Left forelimb (tissue), 1 donor: ENCODE data around the gene BPIFA3.

Source experiments
- DNase-seq: peaks from one replicate; pipeline ENCODE4 v3.0.0-alpha.2; 2018; ENCODE audit warnings: low spot score

BPIFA3 gene

DNA sequence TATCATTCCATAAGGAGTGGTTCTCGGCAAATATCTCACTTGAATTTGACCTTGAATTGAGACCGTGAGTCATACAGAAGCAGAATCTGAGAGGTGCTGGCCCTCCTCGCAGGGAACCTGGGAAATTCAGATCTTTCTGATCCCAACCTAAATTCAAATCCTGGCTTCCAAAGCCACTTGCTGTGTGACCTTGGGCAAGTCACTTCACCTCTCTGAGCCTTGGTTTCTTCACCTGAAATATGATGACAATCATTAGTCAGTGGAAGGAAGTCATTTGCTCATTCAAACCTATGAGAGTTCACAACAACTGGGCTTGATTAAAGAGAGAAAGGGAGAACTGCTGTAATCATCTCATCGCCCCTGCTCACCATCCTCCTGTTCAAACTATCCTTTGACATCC is 7.2 kb downstream of the BPIFA3 start:
- no peak for DNase-seq

DNA sequence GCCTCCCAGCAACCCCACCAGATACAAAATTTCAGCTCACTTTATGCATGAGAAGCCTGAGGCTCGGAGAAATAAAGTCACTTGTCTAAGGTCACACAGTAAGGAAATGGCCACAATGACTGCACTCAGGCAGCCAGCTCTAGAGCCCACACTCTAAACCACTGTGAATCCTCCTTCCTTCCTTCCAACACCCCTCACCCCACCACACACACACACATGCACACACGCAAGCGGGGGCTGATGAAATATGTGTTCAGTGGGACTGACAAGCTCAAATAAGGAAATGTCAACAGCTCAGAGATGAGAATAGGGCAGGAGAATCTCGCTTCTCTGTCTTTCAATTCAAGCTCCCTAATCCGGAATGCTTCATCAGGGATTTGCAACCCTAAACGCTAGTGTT is 12.7 kb downstream of the BPIFA3 start:
- DNase-seq: no peak

DNA sequence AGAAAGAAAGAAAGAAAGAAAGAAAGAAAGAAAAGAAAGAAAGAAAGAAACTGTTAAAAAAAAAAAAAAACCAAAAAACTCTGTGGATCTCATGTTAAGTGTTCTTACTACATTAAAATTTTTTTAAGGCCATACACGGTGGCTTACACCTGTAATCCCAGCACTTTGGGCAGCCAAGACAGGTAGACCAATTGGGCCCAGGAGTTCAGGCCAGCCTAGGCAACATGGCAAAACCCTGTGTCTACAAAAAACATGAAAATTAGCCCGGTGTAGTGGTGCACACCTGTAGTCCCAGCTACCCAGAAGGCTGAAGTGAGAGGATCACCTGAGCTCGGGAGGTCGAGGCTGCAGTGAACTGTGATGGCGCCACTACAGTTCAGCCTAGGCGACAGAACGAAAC is 14.1 kb downstream of the BPIFA3 start:
- no peak for DNase-seq

DNA sequence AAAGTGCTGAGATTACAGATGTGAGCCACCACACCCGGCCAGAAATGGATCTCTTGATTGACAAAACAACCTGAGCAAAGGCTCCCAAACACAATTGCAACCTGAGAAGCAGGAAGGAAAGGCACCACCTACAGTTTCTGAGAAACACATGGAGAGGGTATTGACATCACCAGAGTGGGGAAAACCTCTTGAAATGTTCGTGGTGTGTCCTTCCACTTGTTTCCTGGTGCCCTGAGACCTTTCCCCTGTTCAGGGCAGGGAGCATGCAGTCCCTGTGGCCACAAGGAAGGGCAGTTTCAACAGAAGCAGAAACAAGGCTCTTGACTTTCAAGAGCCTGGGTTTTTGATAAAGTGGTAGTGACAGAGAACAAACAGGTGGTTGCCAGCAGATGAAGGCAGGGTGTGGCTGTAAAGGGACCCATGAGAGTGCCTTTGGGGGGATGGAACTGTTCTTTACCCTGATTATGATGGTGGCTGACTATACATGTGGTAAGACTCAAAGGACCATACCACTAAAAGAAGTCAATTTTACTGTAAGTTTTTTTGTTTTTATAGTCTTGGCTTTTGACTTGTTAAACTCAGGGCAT is 15.4 kb downstream of the BPIFA3 start:
- no peak for DNase-seq

DNA sequence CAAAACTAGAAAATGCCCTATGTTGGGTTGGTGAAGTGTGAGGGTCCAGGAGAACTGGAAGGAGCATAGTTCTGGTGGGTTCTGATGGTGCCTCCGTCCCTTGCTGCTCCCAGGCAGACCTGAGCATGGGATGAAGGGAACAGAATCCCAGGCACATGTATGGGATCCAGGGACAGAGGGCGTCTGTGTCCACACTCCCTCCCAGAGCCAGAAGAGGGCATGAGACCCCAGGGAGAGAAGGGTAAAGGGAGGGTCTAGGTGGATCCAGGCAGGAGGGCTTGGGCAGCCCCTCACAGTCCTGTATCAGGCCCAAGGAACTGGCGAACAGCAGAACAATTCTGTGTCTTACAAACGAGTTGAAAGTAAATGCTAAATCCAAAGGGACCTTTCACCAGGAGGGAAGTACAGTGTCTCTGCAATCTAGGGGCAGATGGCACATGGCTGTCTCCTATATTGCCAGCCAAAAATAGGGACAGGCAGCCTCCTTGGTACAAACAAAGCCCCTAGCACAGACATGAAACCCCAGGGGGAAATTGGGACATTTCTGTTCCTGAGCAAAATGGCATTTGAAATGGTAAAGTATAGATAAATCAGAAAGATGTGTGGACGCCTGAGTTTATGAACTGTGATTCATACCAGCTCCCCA is 16.1 kb downstream of the BPIFA3 start:
- no peak for DNase-seq

DNA sequence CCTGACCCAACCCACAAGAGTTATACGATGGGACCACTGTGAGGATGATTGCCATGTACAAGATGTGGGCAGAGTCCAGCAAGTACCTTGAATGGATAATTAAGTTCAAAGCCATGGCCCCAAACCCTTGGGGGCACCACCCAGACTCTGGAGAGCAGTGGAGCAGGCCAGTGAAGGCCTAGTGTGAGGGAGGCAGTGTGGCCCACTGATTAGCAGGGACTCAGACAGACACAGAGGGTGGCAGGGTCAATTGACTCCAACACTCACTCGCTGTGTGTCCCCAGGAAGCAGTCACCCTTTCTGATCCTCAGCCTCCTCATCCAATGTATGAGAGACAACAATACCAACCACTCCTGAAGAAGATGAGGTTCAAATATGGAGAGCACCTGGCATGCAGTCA is 16.9 kb downstream of the BPIFA3 start:
- DNase-seq: no peak

DNA sequence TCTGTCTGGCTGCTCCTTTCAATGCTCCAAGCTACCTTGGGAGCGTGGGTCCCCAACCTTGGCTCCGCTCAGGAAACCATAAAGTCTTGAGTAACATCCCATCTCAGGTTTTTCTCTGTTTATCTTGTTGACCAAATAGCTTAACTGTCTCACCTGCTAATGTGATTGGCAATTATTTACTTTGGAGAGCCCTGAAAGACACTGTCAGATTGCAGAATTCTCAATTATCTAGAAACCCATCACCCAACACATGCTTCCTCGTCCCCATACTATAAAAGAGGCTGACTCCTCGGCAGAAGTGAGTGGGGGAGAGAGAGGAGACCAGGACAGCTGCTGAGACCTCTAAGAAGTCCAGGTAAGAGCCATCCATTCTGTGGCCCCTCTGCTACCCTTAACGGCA is 18.5 kb downstream of the BPIFA3 start, which contains the start of gene BPIFA1:
TSS of gene BPIFA1 (plus strand) at position 301 of the 400 bp plus-strand sequence. CDS start 1,716 bp downstream, outside the sequence.
- no peak for DNase-seq

DNA sequence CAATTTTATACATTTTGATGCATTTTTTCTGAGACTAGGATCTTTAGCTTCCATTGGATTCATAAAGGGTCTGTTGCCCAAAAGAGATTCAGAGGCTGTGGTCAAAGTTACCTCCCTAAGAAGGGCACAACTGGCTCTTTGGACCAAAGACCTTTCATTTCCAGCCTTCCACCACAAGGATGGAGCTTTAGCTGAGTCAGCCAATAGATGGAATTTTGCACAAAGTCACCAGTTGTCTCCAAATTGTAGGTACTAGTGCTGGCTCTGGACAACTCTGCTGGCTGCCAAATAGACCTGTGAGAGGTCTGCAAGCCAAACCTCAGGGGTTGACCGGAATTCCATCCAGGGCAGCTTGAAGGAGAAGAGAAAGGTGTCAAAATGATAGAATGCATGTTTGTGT is 19.2 kb downstream of the BPIFA3 start:
- DNase-seq: no peak

DNA sequence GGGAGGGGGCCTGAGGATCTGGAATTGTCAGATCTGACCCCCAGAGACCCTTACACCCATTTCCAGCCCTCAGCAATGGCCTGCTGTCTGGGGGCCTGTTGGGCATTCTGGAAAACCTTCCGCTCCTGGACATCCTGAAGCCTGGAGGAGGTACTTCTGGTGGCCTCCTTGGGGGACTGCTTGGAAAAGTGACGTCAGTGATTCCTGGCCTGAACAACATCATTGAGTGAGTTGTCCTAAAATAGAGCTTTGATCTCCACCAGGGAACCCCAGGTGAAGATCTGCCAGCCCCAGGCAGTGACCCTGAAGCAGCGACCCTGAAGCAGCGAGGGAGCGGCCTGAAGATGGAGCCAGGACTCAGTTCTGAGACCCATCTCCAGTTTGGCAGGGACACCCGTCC is 20.8 kb downstream of the BPIFA3 start:
- DNase-seq: no peak

DNA sequence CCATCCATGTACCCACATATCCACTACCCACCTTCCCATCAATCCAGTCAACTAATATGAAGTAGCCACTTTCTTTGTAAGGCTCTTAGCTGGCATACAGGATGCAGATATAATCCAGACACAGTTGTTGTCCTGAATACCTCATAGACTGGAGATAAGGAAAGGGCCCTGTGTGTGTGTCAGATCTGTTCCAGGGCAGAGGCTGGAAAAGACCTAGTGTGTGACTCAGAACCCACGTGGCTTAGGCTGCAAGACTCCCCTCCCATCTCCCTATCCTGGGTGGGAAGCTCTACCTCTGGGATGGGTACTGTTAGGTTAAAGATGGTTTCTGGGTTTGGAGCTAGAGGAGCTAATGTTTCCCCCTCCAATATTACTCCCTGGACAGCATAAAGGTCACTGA is 22.3 kb downstream of the BPIFA3 start:
- no peak for DNase-seq

DNA sequence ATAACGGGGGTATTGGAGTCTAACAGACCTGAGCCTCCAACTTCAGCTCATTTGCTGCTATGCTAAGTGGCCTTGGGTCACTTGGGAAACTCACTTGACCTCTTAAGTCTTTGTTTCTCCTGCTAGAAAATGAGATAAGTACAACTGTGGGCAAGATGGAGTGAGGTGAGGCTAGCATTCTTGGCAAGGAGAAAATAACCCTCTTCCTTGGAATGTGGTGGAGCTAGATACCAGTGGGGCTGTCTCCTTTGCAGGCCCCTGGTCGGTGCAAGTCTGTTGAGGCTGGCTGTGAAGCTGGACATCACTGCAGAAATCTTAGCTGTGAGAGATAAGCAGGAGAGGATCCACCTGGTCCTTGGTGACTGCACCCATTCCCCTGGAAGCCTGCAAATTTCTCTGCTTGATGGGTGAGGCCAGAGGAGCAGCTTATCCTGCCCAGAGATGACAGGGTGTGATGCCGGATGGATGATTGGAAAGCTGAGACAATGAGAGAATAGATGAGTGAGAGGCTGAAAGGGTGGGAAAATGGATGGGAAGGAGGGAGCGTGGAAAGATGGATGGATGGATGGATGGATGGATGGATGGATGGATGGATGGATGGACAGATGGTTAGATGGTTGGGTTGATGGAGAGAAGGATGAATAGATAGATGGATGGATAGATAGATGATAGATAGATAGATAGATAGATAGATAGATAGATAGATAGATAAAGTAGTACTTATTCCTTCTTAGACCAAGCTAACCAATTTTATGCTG is 23.0 kb downstream of the BPIFA3 start:
- DNase-seq: no peak

DNA sequence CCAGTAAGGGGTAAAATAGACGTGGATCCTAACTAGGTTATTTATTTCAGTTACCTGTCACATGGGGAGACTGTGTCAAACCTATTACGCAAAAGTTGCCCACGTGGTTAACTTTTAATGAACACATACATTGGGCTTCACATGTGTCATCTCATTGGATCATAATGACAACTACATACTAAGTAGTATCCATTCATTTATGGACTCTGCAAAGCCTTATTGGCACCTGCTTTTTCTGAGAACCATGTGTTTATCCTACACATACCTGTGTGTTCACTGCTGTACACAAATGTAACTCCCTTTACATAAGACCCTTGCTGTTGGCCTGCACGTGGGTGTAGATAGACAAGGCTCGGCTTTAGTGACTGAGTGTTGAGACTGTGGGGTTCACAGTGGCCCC is 23.8 kb downstream of the BPIFA3 start:
- DNase-seq: no peak

DNA sequence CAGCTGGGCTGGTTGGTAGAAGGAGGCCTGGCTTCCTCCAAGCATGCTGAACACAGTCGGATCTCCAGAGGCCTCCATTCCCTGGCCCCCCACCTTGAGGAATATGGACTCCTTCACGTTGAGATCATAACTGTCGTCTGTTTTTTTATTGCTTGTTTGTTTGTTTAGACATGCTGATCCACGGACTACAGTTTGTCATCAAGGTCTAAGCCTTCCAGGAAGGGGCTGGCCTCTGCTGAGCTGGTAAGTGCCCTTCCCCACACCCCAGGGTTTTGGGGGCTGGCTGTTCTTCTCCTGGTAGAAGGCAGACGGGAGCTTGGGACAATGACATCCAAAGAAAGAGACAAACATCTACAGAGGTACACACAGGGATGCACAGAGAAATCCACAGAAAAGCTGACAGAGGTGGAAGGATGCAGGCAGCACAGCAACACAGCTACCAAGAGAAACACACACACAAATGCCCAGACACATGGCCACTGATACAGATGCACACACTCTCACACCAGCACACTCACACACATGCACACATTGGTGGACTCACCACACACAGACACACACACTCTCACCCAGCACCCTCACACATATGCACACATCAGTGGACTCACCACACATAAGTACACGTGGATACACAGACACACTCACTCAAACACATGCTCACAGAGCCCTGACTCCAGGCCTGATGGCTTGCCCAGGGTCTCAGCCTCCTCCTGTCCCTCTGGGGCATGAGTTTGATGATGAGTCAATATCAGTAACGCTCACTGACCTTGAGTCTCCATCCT is 25.4 kb downstream of the BPIFA3 start:
- DNase-seq: no peak

DNA sequence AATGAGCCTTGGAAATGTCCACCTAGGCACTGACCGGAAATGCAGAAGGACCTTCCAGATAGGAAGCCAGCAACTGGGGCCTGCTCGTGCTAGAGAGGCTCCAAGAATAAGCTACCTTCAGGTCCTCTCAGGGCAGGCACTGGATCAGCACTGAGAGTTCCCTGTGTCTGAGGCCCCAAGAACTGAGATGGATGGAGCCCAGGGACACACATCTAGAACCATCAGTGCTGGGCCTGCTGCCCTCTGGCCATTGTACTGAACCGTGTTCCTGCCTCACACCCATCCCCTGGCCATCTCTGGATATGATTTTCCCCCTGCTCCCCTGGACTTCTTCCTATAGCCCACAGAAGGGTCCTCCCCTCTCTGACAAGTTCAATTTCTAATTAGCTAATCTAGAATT is 28.9 kb downstream of the BPIFA3 start:
- no peak for DNase-seq

DNA sequence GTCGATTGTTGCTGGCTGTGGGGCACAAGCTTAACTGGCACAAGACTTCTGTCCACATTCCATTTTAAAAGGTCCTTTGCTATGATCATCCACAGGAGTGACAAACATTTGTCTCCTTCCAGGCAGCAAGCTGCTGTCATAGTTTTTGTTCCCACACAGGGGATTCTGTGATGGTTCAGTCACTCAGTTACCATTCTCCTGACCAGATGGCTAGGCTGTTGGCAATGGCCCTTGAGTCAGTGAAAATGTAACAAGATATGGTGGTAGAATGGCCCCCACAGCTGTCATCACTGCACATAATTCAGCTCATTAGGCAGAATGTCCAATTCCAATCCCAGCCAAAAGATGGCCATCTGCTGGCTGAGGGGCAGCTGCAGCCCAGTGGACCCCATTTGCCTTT is 32.3 kb downstream of the BPIFA3 start:
- DNase-seq: no peak

DNA sequence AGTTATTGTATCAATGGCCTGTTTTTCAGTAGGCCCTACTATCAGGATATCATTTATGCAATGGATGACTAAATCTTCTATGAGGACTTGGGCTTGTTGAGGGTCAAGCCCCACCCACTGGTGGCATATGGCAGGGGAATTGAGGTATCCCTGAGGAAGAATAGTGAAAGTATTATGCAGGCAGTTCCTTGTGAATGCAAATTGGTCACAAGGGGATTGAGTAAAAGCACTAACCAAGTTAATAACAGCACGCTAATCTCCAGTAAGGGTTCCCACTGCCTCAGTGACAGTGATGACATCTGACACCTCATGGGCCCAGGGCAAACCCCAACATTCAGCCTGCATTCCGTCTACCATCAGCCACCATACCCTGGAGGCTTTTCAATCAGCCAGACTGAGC is 33.5 kb downstream of the BPIFA3 start:
- no peak for DNase-seq

DNA sequence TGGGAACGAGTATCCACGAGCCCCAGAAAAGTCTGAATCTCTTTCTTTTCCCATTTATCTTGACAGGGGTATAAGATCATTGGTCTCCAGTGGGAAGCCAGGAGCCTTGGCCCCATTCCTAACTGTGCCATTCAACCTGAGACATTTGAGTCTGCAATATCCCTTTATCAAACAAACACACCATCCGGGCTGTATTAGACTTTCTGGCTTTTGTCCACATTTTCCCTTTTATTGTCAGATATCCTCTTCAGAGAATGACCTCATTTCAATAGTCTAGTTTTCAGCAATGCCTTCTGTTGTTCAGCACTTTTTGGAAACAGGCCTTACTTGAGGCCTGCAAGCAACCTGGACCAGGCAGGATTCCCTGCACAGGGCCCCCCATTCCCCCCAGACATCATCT is 34.3 kb downstream of the BPIFA3 start:
- no peak for DNase-seq

DNA sequence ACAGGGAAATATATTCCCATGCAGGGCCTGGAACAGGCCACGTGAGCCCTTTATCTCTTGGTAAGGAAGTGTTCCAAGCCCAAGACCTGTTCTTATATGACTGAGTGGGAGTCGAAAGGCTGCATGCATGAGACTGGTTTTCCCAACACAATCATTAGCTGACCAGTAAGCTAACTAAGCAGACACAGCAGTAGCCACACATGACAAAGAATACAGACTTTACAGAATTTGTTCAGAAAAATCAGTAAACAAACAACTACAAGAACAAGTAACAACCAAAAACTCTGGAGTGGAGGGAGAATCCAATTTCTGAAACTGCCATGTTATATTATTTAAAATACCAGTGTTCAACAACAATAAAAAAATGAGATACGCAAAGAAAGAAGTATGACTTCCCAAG is 35.3 kb downstream of the BPIFA3 start:
- DNase-seq: no peak

DNA sequence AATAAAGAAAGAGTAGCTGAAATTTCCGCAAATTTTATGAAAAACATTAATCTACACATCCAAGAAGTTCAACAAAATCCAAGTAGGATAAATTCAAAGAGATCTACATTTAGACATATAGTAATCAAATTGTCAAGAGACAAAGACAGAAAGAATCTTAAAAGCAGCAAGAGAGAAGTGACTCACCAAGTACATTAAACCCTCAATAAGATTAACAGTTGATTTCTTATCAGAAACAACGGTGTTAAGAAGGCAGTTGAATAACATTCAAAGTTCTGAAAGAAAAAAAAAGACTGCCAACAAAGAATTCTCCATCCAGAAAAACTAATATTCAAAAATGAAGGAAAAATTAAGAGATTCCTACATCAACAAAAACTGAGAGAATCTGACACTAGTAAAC is 37.9 kb downstream of the BPIFA3 start:
- DNase-seq: no peak

DNA sequence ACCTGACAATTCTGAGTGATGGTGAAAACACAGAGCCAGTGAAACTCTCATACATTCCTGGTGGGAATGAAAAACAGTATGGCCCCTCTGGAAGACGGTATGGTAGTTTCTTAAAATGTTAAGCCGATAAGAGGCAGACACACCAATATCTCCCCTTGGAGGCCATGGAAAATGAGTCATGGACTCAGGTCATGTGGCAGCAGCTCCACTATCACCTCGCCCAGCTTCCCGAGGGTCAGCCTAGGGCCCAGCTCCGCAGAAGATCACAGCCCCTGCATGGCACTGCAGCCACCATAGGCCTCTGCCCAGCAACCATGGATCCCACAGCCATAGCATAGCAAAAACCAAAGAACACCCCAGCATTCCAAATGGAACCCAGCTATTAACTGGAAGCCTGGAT is 40.1 kb downstream of the BPIFA3 start:
- DNase-seq: no peak

DNA sequence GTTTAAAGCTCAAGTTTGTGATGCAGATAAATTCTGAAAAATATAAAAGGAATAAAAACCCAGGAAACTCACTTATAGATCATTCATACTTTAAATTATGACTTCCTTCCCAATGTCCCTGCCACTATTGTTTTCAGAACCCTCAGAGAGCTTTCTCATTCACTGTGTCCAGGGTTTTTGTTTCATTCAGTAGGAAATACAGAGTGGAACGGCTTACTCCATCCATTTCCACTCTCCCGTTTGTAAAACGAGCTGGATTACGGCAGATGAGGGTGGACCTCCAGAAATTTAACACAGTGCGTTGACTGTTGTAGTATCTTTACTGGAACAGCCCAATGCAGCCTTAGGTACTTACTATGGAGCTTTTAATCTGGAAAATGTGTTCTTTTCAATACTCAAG is 42.2 kb downstream of the BPIFA3 start:
- DNase-seq: no peak

DNA sequence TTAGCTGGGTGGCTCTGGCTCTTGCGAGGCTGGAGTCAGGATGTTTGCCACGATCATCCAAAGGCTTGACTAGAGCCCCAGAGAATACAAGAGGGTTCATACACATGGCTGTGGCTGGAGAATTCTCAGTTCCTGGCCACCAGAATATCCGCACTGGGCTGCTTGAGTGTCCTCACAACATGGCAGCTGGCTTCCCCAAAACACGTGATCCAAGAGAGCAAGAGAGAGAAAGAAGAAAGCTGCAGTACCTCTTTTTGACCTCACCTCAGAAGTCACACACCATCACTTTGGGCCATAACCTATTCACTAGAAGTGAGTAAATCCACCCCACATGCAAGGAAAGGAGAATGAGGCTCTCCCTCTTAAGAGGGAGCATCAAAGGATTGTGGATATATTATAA is 44.3 kb downstream of the BPIFA3 start:
- DNase-seq: no peak

DNA sequence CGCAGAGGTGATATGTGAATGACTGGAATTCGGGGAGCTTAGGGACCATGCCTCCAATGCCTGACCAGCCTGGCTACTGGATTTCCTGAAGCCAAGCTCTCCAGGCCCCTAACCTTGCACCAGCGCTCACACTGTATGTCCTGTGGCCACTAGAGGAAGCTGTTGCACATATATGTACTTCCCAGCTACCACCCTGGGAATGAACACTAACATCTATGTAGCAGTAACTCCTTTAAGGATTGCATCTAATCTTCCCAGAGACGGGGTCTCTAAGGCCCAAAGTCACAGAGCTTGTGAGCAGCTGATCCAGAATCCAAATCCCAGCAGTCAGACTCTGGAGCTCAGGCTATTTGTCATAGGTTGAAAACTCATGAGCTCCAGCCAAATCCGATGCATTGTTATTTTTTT is 45.5 kb downstream of the BPIFA3 start:
- no peak for DNase-seq
